ENCODE data around the gene SERPINB2. TPM values are rescaled to one million over a fixed set of nuclear protein-coding genes. Genes with fewer than 3 reads are reported as not detected.

SERPINB2 gene, protein sequence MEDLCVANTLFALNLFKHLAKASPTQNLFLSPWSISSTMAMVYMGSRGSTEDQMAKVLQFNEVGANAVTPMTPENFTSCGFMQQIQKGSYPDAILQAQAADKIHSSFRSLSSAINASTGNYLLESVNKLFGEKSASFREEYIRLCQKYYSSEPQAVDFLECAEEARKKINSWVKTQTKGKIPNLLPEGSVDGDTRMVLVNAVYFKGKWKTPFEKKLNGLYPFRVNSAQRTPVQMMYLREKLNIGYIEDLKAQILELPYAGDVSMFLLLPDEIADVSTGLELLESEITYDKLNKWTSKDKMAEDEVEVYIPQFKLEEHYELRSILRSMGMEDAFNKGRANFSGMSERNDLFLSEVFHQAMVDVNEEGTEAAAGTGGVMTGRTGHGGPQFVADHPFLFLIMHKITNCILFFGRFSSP
- total RNA-seq (ENCODE audit: low replicate concordance), result 0.23 TPM in 1 of 2 replicates, not detected in the other

DNA sequence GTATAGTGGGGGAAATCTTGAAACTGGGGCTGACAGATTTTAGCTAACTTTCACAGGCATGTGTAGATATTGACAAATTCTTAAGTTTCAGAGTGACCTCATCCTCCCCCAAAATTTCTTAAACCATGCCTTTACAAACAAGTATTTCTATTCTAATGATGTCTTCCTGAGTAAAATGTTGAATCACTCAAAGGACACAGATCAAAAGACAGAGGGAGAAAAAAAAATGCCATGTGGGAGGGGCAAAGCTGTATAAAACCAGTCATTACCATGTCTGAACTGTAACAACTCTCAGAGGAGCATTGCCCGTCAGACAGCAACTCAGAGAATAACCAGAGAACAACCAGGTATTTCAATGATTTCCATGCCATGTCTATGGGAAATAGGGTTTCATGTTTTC is at the start of gene SERPINB2:
Gene SERPINB2 (plus strand): TSS at position 282 of the 400 bp plus-strand sequence. CDS start 3,740 bp downstream, outside the sequence.

DNA sequence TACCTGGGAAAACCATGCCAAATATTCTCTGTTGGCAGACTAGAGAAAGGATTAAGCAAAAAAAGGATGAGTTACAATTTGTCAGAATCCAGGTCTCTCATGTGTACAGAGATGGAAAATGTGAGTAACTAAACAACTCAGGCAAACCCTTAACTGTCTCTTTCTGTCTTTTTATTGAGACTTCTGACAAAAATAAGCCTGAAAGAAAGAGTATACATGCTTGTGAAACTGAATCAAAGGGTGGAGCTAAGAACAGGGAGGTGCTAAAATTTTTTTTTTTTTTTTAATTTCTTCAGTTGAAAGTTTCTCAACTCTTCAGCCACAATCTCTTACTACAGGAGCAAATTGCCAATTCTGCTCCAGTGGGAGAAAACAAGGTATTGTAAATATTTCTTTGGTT is 20.2 kb downstream of the SERPINB2 start, which contains the start of gene SERPINB10:
Gene SERPINB10 (plus strand): TSS at position 295 of the 400 bp plus-strand sequence. CDS start 7,553 bp downstream, outside the sequence.

DNA sequence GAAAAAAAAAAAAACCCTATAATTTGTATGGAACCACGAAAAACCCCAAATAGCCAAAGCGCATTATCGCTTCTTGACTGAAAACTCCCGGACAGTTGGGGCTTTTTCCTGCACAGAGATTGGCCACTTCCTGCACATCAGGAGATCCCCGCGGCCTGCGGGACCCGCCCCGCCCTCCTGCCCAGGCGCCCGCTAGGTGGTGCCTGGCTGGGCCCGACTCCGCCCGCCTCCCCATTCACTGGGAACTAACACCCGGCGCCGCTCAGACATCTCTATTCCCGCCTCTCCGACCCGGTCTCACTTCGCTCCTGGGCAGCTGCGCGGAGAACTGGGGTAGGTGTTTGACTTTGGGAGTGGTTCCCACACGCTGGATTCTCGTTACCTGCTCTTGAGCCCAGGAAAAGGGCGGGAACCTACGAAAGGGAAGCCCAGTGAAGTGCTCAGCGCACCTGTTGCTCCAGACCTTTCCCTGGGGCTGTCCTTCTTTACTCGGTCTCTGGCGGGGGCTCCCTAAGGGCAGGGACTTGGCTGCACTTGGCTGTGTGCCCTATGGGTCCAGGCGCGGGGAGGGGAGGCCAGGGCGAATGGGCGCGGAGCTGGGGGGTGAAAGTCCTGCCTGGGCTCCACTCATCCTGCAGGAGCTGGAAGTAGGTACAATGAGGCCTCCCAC is 61.7 kb downstream of the SERPINB2 start, which contains the start of gene HMSD:
Gene HMSD (plus strand): TSS at position 234 of the 670 bp plus-strand sequence. CDS start 4,155 bp downstream, outside the sequence.

Other genes with a start within 250 kb of the SERPINB2 start
- gene SERPINB4, start 243.4 kb upstream of the SERPINB2 start, total RNA-seq (ENCODE audit: low replicate concordance), result 3.7 TPM in 1 of 2 replicates, not detected in the other
- 2.3 TPM in 1 of 2 replicates, not detected in the other for gene SERPINB3, start 225.8 kb upstream of the SERPINB2 start, total RNA-seq (ENCODE audit: low replicate concordance)
- 0.12 TPM in 1 of 2 replicates, not detected in the other for gene SERPINB11, start 184.7 kb upstream of the SERPINB2 start, total RNA-seq (ENCODE audit: low replicate concordance)
- gene SERPINB7, start 112.3 kb upstream of the SERPINB2 start, total RNA-seq (ENCODE audit: low replicate concordance), result 4.7 TPM in 1 of 2 replicates, not detected in the other
- not detected in 2 replicates for gene SERPINB10, start 20.3 kb downstream of the SERPINB2 start, total RNA-seq (ENCODE audit: low replicate concordance)
- gene HMSD, start 61.6 kb downstream of the SERPINB2 start, total RNA-seq (ENCODE audit: low replicate concordance), result not detected in 2 replicates
- gene SERPINB8, start 82.4 kb downstream of the SERPINB2 start, total RNA-seq (ENCODE audit: low replicate concordance), result 6.6 and 7.4 TPM in 2 replicates